Cardiac fibroblast (primary cell): ENCODE measurements around the gene CLIC6.

Experiments
- DNase-seq, 2 donors: peaks; one replicate each; pipeline versions ENCODE4 v3.0.0 to v3.0.0-alpha.2; 2010; ENCODE audit warnings: low read depth in 2 of 2
- H3K4me3 ChIP-seq, 2 donors: replicated peaks in 1 of 2; 1 replicate in 1 of 2; 2 replicates in 1 of 2; pipeline ENCODE4 v1.5.1; 2011; ENCODE audit warnings: low read depth in 2 of 2, low read length in 2 of 2, mild to moderate bottlenecking in 2 of 2, moderate library complexity in 1 of 2
- TF ChIP-seq, protein P1 (sequence below): IDR thresholded peaks from one replicate; pipeline ENCODE4 v1.5.1; 2011; ENCODE audit warnings: low read depth, mild to moderate bottlenecking, low read length, inconsistent platforms

Gene CLIC6

GRCh38 chr21:34703571-34703970, 34.8 kb downstream of the CLIC6 start:
- H3K4me3 ChIP-seq = no peak overlapping the region
- no peak for DNase-seq
- TF ChIP-seq, protein P1, sequence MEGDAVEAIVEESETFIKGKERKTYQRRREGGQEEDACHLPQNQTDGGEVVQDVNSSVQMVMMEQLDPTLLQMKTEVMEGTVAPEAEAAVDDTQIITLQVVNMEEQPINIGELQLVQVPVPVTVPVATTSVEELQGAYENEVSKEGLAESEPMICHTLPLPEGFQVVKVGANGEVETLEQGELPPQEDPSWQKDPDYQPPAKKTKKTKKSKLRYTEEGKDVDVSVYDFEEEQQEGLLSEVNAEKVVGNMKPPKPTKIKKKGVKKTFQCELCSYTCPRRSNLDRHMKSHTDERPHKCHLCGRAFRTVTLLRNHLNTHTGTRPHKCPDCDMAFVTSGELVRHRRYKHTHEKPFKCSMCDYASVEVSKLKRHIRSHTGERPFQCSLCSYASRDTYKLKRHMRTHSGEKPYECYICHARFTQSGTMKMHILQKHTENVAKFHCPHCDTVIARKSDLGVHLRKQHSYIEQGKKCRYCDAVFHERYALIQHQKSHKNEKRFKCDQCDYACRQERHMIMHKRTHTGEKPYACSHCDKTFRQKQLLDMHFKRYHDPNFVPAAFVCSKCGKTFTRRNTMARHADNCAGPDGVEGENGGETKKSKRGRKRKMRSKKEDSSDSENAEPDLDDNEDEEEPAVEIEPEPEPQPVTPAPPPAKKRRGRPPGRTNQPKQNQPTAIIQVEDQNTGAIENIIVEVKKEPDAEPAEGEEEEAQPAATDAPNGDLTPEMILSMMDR = no peak

DNA sequence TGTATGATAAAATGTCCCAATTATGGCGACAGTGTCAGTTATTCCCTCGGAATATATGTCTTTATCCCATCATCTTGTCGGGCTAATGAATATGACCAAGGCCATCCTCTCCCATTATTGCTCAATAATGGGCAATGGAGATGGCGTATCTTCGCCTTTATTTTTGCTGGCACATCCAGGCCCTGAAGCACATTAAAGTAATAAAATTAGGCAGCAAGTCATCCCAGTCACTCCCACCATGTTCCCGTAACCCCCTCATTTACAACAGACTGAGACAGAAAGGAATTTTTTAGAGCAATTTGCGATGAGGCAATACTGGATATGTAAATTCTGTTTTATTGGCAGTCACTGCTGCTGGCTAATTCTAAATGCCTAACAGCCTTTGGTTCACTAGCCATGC, 35.3 kb downstream of the CLIC6 start:
- no peak overlapping the region for H3K4me3 ChIP-seq
- TF ChIP-seq, protein P1 = no peak
- DNase-seq = peak; percentile 6 to 34

DNA sequence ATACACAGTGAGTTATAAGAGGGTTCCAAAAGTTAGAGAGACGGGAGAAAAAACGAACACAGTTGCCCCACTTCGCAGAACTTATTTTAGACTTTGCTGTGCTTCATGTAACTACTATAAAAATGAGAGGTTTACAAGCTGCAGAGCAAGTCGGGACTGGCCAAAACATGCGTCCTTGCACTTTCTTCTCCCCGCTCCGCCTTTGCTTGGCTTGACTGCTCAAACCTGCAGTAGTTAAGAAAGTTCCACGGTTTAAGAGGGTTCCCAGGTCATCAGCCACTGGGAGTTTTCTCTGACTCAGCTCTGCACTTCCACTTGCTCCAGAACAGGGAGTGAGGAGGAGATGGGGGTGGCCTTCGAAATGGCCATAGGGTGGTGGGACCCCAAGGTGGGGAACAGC, 36.2 kb downstream of the CLIC6 start:
- DNase-seq = no peak
- H3K4me3 ChIP-seq = no peak overlapping the region
- TF ChIP-seq, protein P1 = no peak

- no peak for DNase-seq
- TF ChIP-seq, protein P1 = no peak
- H3K4me3 ChIP-seq = no peak overlapping the region
Measured at GRCh38 chr21:34706337-34706736, 37.5 kb downstream of the CLIC6 start.

DNA sequence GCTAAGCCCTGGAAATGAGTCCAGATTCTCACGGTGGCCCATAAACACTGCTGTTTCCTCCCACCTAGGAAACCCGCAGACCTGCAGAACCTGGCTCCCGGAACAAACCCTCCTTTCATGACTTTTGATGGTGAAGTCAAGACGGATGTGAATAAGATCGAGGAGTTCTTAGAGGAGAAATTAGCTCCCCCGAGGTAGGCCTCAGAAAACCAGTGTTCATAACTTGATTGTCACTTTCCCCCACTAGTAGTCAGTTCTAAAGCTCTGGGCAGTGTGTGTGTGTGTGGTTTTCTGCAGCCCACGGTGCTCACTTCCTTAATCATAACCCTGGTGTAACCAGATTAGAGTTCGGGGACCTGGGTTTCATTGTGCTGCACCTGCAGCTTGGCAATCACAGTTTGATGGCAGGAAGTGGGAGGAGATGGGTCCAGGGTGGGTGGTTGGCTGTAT, 39.1 kb downstream of the CLIC6 start:
- no peak overlapping the region for H3K4me3 ChIP-seq
- DNase-seq = no peak
- TF ChIP-seq, protein P1 = no peak

DNA sequence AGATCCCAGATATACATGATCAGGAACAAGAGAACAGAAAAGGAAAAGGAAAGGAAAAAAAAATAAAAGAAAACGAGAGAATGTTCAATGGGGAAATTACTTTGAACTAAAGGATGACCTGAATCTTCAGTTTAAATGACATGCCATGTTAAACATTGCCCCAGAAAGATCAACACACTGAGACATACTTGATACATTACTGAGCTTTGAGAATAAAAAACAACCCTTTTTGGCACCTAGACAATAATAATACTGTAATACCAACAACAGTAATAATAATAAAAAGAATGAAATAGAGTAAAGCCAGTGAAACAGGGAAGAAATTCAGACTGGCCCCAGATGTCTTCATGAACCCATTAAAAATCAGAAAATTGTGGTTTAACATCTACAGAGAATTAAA, 44.8 kb downstream of the CLIC6 start:
- TF ChIP-seq, protein P1 = no peak
- H3K4me3 ChIP-seq = no peak overlapping the region
- peak in 1 of 2 donors; percentile 42 for DNase-seq

- DNase-seq = no peak
- TF ChIP-seq, protein P1 = no peak
Measured at GRCh38 chr21:34715518-34715917, 46.7 kb downstream of the CLIC6 start.

More at GRCh38 chr21:34715518-34715917, 46.7 kb downstream of the CLIC6 start:
- H3K4me3 ChIP-seq = no peak overlapping the region
